HG02885 (cell line): ENCODE measurements around the gene FKBP6.
"Not testable (repeated sequence)": the region's sequence is repeated elsewhere in the genome, so short reads cannot be mapped to it uniquely, and the experiment has no call there.

Source experiments
- ATAC-seq: cut with Tn5 transposase; IDR thresholded peaks from one replicate; pipeline ENCODE4 v1.9.1; 2021; ENCODE audit warnings: mild to moderate bottlenecking; ENCODE audit not compliant: unreplicated experiment, poor library complexity

The FKBP6 gene

DNA sequence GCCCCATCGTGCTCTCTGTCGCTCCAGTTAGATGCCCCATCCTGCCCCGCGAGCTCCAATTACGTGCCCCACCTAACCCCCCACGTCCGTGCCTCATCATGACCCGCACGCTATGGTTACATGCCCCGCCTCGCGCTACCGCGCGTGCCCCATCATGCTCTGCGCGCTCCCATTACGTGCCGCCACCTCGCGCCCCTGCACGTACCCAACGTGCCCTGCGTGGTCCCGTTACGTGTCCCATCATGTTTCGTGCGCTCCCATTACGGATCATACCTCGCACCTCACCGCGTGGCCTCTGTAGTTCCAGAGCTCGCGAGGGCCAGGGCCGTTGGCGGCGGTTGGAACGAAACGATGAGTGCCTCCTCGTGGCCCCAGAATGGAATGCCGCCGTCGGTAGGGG is at the start of gene FKBP6, which contains the start of gene TRIM50:
Gene FKBP6 (plus strand): TSS at position 240 of the 400 bp plus-strand sequence. CDS start 268 bp downstream, outside the sequence.
Gene TRIM50 (minus strand): TSS at position 161 of the 400 bp plus-strand sequence. CDS start 3,295 bp downstream, outside the sequence.
- not testable (repeated sequence) for ATAC-seq

DNA sequence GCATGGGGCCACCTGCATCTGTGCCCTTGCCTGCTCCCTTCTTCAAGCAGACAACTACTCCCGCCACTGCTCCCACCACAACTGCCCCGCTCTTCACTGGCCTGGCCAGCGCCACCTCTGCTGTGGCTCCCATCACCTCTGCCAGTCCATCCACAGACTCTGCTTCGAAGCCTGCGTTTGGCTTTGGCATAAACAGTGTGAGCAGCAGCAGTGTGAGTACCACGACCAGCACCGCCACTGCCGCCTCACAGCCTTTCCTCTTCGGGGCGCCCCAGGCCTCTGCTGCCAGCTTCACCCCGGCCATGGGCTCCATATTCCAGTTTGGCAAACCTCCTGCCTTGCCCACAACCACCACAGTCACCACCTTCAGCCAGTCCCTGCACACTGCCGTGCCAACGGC is 30.7 kb upstream of the FKBP6 start:
- not testable (repeated sequence) for ATAC-seq

DNA sequence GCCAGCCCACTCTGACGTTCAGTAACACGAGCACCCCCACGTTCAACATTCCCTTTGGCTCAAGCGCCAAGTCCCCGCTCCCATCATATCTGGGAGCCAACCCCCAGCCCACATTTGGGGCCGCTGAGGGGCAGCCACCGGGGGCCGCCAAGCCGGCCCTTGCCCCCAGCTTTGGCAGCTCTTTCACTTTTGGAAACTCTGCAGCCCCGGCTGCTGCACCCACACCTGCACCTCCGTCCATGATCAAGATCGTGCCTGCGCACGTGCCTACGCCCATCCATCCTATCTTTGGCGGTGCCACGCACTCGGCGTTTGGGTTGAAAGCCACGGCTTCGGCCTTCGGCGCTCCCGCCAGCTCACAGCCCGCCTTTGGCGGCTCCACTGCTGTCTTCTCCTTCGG is 30.3 kb upstream of the FKBP6 start:
- not testable (repeated sequence) for ATAC-seq

- not testable (repeated sequence) for ATAC-seq
Measured at GRCh38 chr7:73299812-73300211, 28.1 kb upstream of the FKBP6 start.

DNA sequence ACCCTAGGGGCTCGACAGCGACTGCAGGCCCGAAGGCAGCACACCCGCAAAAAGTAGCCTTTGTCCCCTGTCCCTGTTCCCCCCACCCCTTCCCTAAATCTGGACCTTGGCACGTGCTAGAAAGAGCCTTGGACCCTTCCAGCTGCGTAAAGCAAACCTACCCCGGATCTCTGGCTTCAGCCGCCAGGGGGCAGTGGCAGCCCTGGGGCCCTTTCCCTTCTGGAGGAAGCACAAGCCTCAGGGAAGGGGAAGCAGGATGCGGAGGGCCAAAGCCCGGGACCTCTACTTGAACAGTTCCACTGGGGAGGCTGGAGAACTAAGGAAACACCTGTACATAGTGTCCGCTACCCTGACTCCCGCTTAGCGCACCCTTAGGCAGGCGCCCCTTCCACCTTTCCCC is 26.9 kb upstream of the FKBP6 start:
- ATAC-seq: not testable (repeated sequence)

DNA sequence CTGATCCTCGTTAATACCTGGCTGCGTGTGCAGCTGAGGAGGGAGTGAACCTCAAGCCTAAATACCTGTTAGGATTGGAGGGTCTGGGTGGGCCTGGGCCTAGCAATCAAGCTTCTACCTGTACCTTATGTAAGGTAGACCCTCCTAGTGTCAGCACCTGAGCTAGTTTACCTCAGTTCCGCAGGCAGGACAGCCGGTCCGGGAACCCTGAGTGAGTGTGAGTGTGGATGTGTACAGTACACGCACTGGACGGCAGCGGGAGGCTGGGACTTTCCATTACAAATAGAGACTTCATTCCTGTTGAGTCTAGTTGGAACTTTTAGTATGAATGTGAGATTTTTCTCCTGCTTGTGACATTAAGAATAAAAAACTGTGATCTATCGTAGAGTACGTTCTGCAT is 25.1 kb upstream of the FKBP6 start:
- not testable (repeated sequence) for ATAC-seq

GRCh38 chr7:73303546-73303945 is 24.4 kb upstream of the FKBP6 start:
- ATAC-seq: no peak

GRCh38 chr7:73304071-73304470 is 23.9 kb upstream of the FKBP6 start:
- no peak for ATAC-seq

- not testable (repeated sequence) for ATAC-seq
Measured at GRCh38 chr7:73304612-73305387, 23.2 kb upstream of the FKBP6 start.

DNA sequence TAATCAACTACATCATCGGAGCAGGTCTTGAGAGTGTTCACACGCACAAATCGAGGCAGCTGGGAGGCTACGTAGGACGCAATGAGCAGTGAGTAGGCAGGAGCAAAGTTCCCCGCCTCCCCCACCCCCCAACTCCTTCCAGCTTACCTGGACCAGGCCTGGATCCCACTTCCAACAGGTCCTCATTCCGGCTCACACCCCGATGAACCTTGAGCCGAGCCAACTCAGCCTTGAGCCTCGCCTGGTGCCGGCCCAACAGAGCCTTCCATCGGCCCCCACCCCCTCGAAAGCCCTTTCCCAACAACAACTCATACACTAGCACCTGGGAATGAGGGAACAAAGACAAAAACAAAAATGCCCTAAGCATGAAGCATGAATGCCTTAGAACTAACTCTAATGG is 20.5 kb upstream of the FKBP6 start:
- no peak for ATAC-seq

GRCh38 chr7:73308074-73308664 is 19.8 kb upstream of the FKBP6 start:
- peak; percentile 46 for ATAC-seq

DNA sequence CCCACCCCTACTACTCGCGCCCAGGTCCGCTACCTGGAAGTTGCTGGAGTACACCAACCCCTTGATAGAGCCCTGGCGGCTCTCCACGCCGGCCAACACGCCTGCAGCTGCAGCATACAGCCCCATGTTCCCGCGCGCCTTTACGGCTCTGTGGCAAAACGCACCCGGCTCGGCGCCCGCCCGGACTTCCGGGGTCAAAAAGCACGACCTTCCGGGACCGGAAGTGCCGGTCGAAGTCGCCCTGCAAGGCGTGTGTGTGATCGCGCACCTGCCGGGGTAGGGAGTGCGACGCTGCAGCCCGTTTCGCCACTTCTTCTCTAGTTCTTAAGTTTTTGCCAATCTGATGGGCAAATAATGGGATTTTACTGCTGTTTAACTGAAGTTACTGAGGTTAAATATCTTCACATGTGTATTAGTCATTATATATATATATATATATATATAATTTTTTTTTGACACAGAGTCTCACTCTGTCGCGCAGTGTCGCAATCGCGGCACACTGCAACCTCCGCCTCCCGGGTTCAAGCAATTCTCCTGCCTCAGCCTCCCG is 19.2 kb upstream of the FKBP6 start, which contains the start of gene NSUN5:
Gene NSUN5 (minus strand): TSS at position 162 of the 550 bp plus-strand sequence. CDS start 36 bp downstream, at position 126.
- peak; percentile 96 for ATAC-seq

- ATAC-seq: not testable (repeated sequence)
Measured at GRCh38 chr7:73311421-73311820, 16.5 kb upstream of the FKBP6 start.

DNA sequence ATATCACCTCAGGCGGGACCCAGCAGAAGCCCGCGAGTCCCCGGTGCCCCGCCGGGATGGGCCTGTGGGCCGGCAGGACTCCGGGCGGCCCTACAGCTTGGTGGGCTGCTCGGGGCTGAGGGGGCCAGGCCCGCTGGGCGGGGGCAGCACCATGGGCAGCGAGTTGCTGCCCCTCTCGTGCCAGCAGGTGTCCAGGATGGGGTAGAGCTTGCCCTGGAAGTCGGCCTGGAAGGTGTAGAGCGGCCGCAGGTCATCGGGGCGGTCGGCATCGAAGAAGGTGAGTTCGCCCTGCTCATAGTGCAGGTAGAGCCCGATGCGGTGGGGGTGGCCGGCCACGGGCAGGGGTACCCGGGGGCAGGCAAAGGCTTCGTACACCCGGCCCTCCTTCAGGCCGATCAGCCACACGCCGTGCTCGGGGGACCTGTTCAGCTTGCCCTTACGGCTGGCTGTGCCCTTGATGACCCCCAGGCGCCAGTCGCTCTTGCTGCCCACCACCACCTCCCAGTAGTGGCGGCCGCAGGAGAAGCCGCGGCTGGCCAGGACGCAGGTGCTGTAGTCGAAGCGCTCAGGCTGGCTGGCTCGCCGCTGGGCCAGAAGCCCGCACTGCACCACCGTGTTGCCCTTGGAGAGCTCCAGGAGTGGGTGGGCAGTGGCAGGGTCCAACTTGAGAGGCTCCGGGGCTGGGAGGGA is 15.0 kb upstream of the FKBP6 start:
- no peak for ATAC-seq

GRCh38 chr7:73313521-73313906 is 14.4 kb upstream of the FKBP6 start:
- no peak for ATAC-seq

DNA sequence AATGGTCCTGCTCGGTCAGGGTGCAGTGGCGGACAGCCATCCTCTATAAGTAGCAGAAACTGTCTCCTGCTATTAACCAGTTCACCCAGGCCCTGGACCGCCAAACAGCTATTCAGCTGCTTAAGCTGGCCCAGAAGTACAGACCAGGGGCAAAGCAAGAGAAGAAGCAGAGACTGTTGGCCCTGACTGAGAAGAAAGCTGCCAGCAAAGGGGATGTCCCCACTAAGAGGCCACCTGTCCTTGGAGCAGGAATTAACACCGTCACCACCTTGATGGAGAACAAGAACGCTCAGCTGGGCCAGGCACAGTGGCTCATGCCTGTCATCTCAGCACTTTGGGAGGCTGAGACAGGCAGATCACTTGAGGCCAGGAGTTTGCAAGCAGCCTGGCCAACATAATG is 13.7 kb upstream of the FKBP6 start:
- no peak for ATAC-seq

DNA sequence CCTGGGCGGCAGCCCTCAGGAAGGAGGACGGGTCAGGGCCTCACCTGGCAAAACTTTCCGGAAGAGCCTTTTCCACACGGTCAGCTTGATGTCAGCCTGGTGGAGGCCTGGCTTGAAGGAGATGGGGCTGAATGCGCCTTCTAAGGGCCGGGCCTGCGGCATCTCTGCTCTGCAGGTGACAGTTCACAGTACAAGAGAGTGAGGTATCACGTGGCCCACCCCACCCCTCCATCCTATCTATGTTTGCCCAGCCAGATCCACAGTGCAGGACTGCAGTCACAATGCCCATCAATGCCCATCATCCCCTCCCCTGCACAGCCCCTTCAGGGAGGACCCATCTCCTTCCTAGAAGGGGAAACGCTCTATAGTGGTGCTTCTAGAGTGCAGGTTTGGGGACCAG is 11.4 kb upstream of the FKBP6 start:
- ATAC-seq: no peak

DNA sequence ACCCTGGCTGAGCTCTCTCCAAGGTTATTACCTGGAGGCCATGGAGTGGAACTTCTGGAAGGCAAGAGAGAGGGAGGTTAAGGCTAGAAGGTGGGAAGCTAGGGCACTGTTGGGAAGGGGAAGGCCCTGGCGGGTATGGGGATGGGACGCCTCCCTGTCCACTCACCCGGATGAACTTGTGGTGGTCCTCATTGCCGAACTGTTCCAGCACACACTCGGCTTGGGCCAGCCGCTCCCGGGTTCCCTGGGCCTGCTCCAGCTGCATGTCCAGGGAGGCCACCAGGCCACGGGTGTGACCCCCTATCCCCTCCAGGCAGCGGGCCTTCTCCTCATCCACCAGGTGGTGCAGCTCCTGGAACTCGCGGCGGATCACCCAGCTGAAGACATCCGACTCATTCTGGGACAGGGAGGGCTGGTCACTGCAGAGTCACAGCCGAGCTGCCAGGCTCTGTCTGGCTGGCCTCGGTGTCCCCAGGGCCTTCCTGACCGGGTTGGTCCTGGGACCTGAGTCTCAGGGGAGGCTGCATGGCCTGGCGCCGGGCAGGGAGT is 9.2 kb upstream of the FKBP6 start:
- ATAC-seq: not testable (repeated sequence)

DNA sequence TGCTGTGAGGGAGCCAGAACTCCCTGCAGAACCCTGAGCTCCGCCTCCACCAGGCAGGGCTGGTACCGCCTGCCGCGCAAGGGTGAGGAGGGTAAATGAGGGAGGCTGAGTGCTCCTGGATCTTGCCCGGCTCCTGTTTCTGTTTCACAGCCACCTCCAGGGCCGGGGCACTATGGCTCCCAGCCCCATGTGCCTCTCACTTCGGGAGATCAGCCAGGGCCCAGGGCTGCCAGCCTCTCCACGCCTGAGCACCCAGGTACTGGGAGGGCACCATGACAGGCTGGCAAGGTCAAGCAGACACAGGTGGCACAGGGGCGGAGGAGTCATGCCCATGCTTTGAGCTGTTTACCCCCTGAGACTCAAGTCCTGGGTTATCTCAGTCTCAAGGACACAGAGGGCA is 8.4 kb upstream of the FKBP6 start:
- not testable (repeated sequence) for ATAC-seq

- ATAC-seq: not testable (repeated sequence)
Measured at GRCh38 chr7:73320009-73320408, 8.0 kb upstream of the FKBP6 start.
